GM23248 (cell line): ENCODE data around the gene PIF1. TPM values are rescaled to one million over a fixed set of nuclear protein-coding genes. Genes with fewer than 3 reads are reported as not detected.
"Not testable (repeated sequence)": the region's sequence is repeated elsewhere in the genome, so short reads cannot be mapped to it uniquely, and the experiment has no call there.

ENCODE experiments used
- DNase-seq: peaks from one replicate; pipeline ENCODE4 v3.0.0-alpha.2; 2015
- H2AFZ ChIP-seq: fragments of 200-600 bp; sonication (generic); 2 replicates; pipeline ENCODE4 v1.6.1; 2016; ENCODE audit warnings: antibody characterized with exemption
- H3F3A ChIP-seq: fragments of 200-600 bp; sonication (generic); 2 replicates; pipeline ENCODE4 v1.6.1; 2016; ENCODE audit warnings: mild to moderate bottlenecking, antibody characterized with exemption, mixed run types; ENCODE audit not compliant: insufficient read depth
- H3K27ac ChIP-seq: fragments of 200-600 bp; sonication (generic); 2 replicates; pipeline ENCODE4 v1.5.1; 2016; ENCODE audit warnings: mild to moderate bottlenecking
- H3K27me3 ChIP-seq: fragments of 200-600 bp; sonication (generic); replicated peaks from 2 replicates; pipeline ENCODE4 v1.6.1; 2016; ENCODE audit warnings: mild to moderate bottlenecking; ENCODE audit not compliant: insufficient read depth
- H3K36me3 ChIP-seq: fragments of 200-600 bp; sonication (generic); 2 replicates; pipeline ENCODE4 v1.6.1; 2016; ENCODE audit warnings: low read depth, mild to moderate bottlenecking
- H3K4me1 ChIP-seq: fragments of 200-600 bp; sonication (generic); 2 replicates; pipeline ENCODE4 v1.6.1; 2016; ENCODE audit warnings: mild to moderate bottlenecking; ENCODE audit not compliant: insufficient read depth
- H3K4me2 ChIP-seq: fragments of 200-600 bp; sonication (generic); one replicate; pipeline ENCODE4 v1.6.1; 2016; ENCODE audit warnings: mild to moderate bottlenecking; ENCODE audit not compliant: unreplicated experiment
- H3K4me3 ChIP-seq: fragments of 200-600 bp; sonication (generic); 2 replicates; pipeline ENCODE4 v1.5.1; 2016; ENCODE audit warnings: mild to moderate bottlenecking
- H3K79me2 ChIP-seq: fragments of 200-600 bp; sonication (generic); 2 replicates; pipeline ENCODE4 v1.6.1; 2016; ENCODE audit warnings: mild to moderate bottlenecking; ENCODE audit not compliant: insufficient read depth
- H3K9ac ChIP-seq: fragments of 200-600 bp; sonication (generic); 2 replicates; pipeline ENCODE4 v1.6.1; 2016; ENCODE audit warnings: mild to moderate bottlenecking
- H3K9me2 ChIP-seq: fragments of 200-600 bp; sonication (generic); 2 replicates; pipeline ENCODE4 v1.6.1; 2016; ENCODE audit warnings: mixed run types, mild to moderate bottlenecking, moderate library complexity; ENCODE audit not compliant: insufficient read depth
- H3K9me3 ChIP-seq: fragments of 200-600 bp; sonication (generic); one replicate; pipeline ENCODE4 v1.6.1; 2017; ENCODE audit warnings: low read depth
- H4K20me1 ChIP-seq: fragments of 200-600 bp; sonication (generic); 2 replicates; pipeline ENCODE4 v1.6.0; 2016; ENCODE audit not compliant: insufficient read depth
- EZH2 ChIP-seq: fragments of 200-600 bp; sonication (generic); IDR thresholded peaks from 2 replicates; pipeline ENCODE4 v1.6.1; 2018; ENCODE audit warnings: antibody characterized with exemption, mild to moderate bottlenecking; ENCODE audit not compliant: insufficient read depth, poor library complexity, severe bottlenecking
- EZH2phosphoT487 ChIP-seq: fragments of 200-600 bp; sonication (generic); IDR thresholded peaks from 2 replicates; pipeline ENCODE4 v1.6.1; 2018; ENCODE audit warnings: antibody characterized with exemption, moderate library complexity, mild to moderate bottlenecking, low read depth; ENCODE audit not compliant: insufficient read depth
- WGBS, 2 experiments: methylation state at CpG; one replicate each; pipeline ENCODE4 v1.1.6; 2015 to 2017; ENCODE audit warnings: low lambda C conversion rate in 2 of 2, low coverage in 1 of 2; ENCODE audit errors: missing lambda C conversion rate in 2 of 2; 5-methylcytosine and 5-hydroxymethylcytosine counted together
- in situ Hi-C: fragments of 300-500 bp; cut with MboI; formaldehyde crosslinking; loops from 2 replicates; pipeline ENCODE4 v1.15.0; 2020
- polyA plus RNA-seq: library from polyadenylated mRNA; unstranded; fragments of >200 nt; fragmentation: Nextera tagmentation; extraction: Ambion mirVana; gene quantifications from 2 replicates; pipeline ENCODE4 v1.2.1, GENCODE V29; 2016
- total RNA-seq: library from RNA; depleted of rRNA; stranded (reverse); fragments of >200 nt; shearing (Covaris generic); gene quantifications from 2 replicates; pipeline ENCODE4 v1.2.3, GENCODE V29; 2014

PIF1 gene
- total and polyA plus RNA-seq, 2 experiments from 2014 or later, result 7.0 to 9.7 TPM

- in situ Hi-C loops, result no loop called here
- Histone ChIP-seq H3F3A (no peaks in the 10 kb centered on the region), H3K9me2 (no peaks in the 10 kb centered on the region), H3K9me3 (no peaks in the 10 kb centered on the region), H3K27me3 (0 out of 2 replicates have a peak, but pooled peaks cover 8% of the 10 kb centered on the region), H3K4me2 (no peak overlapping the region), H3K79me2 (no peaks in the 10 kb centered on the region), H3K9ac (no peak overlapping the region), H2AFZ (no peak overlapping the region), H4K20me1 (no peaks in the 10 kb centered on the region), H3K36me3 (no peaks in the 10 kb centered on the region), H3K4me3 (no peak overlapping the region), H3K4me1 (no peaks in the 10 kb centered on the region), H3K27ac (no peak overlapping the region)
- WGBS, 2 experiments, result 63% methylated on average over 13 of the region's 13 CpGs
- DNase-seq, result no peak
- TF ChIP-seq EZH2phosphoT487, result no peak
- TF ChIP-seq EZH2, result no peak
Measured at GRCh38 chr15:64807051-64807749, 18.2 kb downstream of the PIF1 start.

DNA sequence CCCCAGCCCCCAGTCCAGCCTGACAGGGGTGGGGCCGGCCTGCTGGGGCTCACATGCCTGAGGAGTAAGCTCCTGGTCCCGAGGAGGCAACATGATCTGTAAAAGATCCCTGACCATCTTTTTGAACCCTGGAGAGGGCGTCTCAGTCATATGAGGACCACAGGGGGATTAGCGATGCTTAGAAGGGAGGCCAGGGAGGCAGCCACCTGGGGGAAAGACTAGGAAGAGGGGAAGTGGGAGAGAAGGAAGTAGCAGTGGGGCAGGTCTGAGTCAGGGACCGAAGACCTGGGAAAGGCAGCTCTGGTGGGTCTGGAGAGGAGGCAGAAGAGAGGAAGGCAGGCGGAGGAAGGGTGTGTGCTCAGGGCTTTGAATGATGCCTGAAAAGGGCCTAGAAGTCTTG is 18.9 kb downstream of the PIF1 start:
- Histone ChIP-seq H3K9ac (no peak overlapping the region), H3F3A (no peaks in the 10 kb centered on the region), H3K79me2 (no peaks in the 10 kb centered on the region), H3K36me3 (no peaks in the 10 kb centered on the region), H3K27ac (no peak overlapping the region), H3K27me3 (0 out of 2 replicates have a peak, but pooled peaks cover 8% of the 10 kb centered on the region), H3K4me3 (no peak overlapping the region), H3K9me3 (no peaks in the 10 kb centered on the region), H3K4me1 (no peaks in the 10 kb centered on the region), H3K9me2 (no peaks in the 10 kb centered on the region), H3K4me2 (no peak overlapping the region), H4K20me1 (no peaks in the 10 kb centered on the region), H2AFZ (no peak overlapping the region)
- in situ Hi-C loops, result no loop called here
- no peak for DNase-seq
- WGBS, 2 experiments, result 77 to 84% methylated on average over 6 of the region's 6 CpGs
- TF ChIP-seq EZH2 (no peak), EZH2phosphoT487 (no peak)

DNA sequence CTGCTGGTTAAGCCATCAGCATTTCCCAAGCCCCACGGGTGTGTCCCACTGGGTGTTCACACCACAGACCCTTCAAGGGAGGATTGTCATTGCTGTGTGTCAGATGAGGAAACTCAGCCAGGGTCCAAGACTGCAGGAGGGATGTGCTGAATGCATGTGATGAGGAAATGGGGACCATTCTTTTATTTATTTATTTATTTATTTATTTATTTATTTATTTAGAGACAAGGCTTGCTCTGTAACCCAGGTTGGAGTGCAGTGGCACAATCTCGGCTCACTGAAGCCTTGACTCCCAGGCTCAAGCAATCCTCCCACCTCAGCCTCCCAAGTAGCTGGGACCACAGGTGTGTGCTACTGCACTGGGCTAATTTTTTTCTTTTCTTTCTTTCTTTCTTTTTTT is 20.8 kb downstream of the PIF1 start:
- Histone ChIP-seq H3K9me2 (no peaks in the 10 kb centered on the region), H3K27ac (no peak overlapping the region), H3K27me3 (0 out of 2 replicates have a peak, but pooled peaks cover 8% of the 10 kb centered on the region), H3K79me2 (no peaks in the 10 kb centered on the region), H2AFZ (no peak overlapping the region), H3K9me3 (no peaks in the 10 kb centered on the region), H3K4me1 (no peaks in the 10 kb centered on the region), H3K9ac (no peak overlapping the region), H3F3A (no peaks in the 10 kb centered on the region), H3K4me2 (no peak overlapping the region), H4K20me1 (no peaks in the 10 kb centered on the region), H3K36me3 (no peaks in the 10 kb centered on the region), H3K4me3 (no peak overlapping the region)
- WGBS, 2 experiments, result 39 to 45% methylated on average over 2 of the region's 2 CpGs
- TF ChIP-seq EZH2phosphoT487, result no peak
- no peak for TF ChIP-seq EZH2
- no peak for DNase-seq
- in situ Hi-C loops, result no loop called here

- H3K27me3 ChIP-seq, result 0 out of 2 replicates have a peak, but pooled peaks cover 2% of the 10 kb centered on the region
- no peaks in the 10 kb centered on the region for H3K9me3 ChIP-seq
- WGBS, 2 experiments, result 96 to 100% methylated on average over 1 of the region's 1 CpG
- TF ChIP-seq EZH2phosphoT487 (no peak), EZH2 (no peak)
- H3K9me2 ChIP-seq, result no peaks in the 10 kb centered on the region
- H4K20me1 ChIP-seq, result no peaks in the 10 kb centered on the region
- H3K4me3 ChIP-seq, result no peak overlapping the region
- no peaks in the 10 kb centered on the region for H3K36me3 ChIP-seq
- H3F3A ChIP-seq, result no peaks in the 10 kb centered on the region
- no peak overlapping the region for H3K27ac ChIP-seq
- no peak overlapping the region for H3K4me2 ChIP-seq
- H3K9ac ChIP-seq, result no peak overlapping the region
- no peak overlapping the region for H2AFZ ChIP-seq
- DNase-seq, result no peak
- H3K79me2 ChIP-seq, result no peaks in the 10 kb centered on the region
- no peaks in the 10 kb centered on the region for H3K4me1 ChIP-seq
- in situ Hi-C loops, result no loop called here
Measured at GRCh38 chr15:64803526-64803925, 21.9 kb downstream of the PIF1 start.

DNA sequence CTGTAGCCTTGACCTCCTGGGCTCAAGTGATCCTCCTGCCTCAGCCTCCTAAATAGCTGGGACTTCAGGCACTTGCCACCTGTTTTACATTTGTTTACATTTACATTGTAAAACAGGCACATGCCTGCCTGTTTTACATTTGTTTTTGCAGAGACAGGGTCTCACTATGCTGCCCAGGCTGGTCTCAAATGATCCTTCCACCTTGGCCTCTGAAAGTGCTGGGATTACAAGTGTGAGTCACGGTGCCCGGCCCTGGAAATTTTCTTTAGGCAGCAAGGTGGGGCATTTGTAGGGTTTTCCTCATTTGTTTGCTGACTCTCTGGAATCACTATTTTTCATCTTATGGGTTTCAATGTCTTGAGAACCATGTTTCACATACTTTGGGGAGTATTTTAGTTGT is 25.0 kb downstream of the PIF1 start:
- whole genome bisulfite sequencing, 2 experiments, result 92 to 93% methylated on average over 2 of the region's 2 CpGs
- Histone ChIP-seq H3K9me3 (no peaks in the 10 kb centered on the region), H3F3A (no peaks in the 10 kb centered on the region), H3K9ac (no peak overlapping the region), H3K4me1 (no peaks in the 10 kb centered on the region), H3K27ac (no peak overlapping the region), H3K9me2 (no peaks in the 10 kb centered on the region), H3K79me2 (no peaks in the 10 kb centered on the region), H4K20me1 (no peaks in the 10 kb centered on the region), H3K4me2 (no peak overlapping the region), H2AFZ (no peak overlapping the region), H3K4me3 (no peak overlapping the region), H3K27me3 (no peaks in the 10 kb centered on the region), H3K36me3 (no peaks in the 10 kb centered on the region)
- DNase-seq, result no peak
- in situ Hi-C loops, result no loop called here
- no peak for TF ChIP-seq EZH2
- TF ChIP-seq EZH2phosphoT487, result no peak

- DNase-seq, H3K36me3 ChIP-seq, H3K27ac ChIP-seq, H3K9me2 ChIP-seq, H3K4me1 ChIP-seq, H3K27me3 ChIP-seq, H3K4me3 ChIP-seq, H2AFZ ChIP-seq, H3K9ac ChIP-seq, H4K20me1 ChIP-seq, H3K79me2 ChIP-seq, H3K9me3 ChIP-seq, H3K4me2 ChIP-seq, in situ Hi-C loops, H3F3A ChIP-seq: not testable (repeated sequence)
- 68% methylated on average over 16 of the region's 29 CpGs; no CpG with 5 or more reads in 1 of the 2 experiments for WGBS, 2 experiments
Measured at GRCh38 chr15:64798905-64799304, 26.5 kb downstream of the PIF1 start.

DNA sequence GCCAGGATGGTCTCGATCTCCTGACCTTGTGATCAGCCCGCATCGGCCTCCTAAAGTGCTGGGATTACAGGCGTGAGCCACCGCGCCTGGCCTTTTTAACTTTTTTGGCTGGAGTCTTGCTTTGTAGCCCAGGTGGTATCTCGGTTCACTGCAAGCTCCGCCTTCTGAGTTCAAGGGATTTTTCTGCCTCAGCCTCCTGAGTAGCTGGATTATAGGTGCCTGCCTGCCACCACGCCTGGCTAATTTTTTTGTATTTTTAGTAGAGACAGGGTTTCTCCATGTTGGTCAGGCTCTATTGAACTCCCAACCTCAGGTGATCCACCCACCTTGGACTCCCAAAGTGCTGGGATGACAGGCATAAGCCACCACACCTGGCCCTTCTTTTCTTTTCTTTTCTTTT is 29.5 kb downstream of the PIF1 start:
- H3K27me3 ChIP-seq, H3K9me3 ChIP-seq, DNase-seq, H3K9me2 ChIP-seq, H3K9ac ChIP-seq, H3F3A ChIP-seq, in situ Hi-C loops, H3K36me3 ChIP-seq, H3K4me3 ChIP-seq, H4K20me1 ChIP-seq, H3K4me2 ChIP-seq, H3K79me2 ChIP-seq, H3K27ac ChIP-seq, H2AFZ ChIP-seq, H3K4me1 ChIP-seq: not testable (repeated sequence)
- 74 to 75% methylated on average over 9 of the region's 9 CpGs for WGBS, 2 experiments
